Ishikawa (cell line): ENCODE measurements around the gene CCNJL.

Source experiments
- TAF1 ChIP-seq: IDR thresholded peaks from 2 replicates; pipeline ENCODE4 v1.6.1; 2012; ENCODE audit warnings: low read depth, mild to moderate bottlenecking
- YY1 ChIP-seq: IDR thresholded peaks from 2 replicates; pipeline ENCODE4 v1.6.1; 2012; ENCODE audit warnings: low read depth

DNA sequence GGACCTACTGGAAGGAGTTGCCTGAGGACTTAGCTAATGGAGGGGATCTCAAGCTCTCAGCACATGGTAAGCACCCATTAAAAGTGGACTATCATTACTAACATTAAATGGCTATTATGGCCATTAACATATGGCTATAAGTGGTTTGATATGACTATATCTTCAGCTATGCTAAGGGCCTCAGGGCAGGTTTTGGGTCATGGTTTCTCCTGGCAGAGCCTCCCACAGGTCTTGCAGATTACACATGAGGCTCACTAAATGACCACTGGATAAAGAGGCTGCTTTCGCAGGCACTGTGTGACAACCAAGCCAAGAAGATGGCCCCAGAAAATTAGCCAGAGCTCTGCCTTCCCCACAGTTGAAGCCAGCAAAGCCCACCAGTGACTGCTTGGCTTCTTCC, 15.4 kb downstream of the CCNJL start:
- no peak for TF ChIP-seq YY1
- TF ChIP-seq TAF1 = no peak
